ENCODE data around the gene CCNO. TPM values are rescaled to one million over a fixed set of nuclear protein-coding genes. Genes with fewer than 3 reads are reported as not detected.

Gene CCNO, protein sequence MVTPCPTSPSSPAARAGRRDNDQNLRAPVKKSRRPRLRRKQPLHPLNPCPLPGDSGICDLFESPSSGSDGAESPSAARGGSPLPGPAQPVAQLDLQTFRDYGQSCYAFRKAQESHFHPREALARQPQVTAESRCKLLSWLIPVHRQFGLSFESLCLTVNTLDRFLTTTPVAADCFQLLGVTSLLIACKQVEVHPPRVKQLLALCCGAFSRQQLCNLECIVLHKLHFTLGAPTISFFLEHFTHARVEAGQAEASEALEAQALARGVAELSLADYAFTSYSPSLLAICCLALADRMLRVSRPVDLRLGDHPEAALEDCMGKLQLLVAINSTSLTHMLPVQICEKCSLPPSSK
- total RNA-seq, result 0.13 and 1.1 TPM in 2 replicates

DNA sequence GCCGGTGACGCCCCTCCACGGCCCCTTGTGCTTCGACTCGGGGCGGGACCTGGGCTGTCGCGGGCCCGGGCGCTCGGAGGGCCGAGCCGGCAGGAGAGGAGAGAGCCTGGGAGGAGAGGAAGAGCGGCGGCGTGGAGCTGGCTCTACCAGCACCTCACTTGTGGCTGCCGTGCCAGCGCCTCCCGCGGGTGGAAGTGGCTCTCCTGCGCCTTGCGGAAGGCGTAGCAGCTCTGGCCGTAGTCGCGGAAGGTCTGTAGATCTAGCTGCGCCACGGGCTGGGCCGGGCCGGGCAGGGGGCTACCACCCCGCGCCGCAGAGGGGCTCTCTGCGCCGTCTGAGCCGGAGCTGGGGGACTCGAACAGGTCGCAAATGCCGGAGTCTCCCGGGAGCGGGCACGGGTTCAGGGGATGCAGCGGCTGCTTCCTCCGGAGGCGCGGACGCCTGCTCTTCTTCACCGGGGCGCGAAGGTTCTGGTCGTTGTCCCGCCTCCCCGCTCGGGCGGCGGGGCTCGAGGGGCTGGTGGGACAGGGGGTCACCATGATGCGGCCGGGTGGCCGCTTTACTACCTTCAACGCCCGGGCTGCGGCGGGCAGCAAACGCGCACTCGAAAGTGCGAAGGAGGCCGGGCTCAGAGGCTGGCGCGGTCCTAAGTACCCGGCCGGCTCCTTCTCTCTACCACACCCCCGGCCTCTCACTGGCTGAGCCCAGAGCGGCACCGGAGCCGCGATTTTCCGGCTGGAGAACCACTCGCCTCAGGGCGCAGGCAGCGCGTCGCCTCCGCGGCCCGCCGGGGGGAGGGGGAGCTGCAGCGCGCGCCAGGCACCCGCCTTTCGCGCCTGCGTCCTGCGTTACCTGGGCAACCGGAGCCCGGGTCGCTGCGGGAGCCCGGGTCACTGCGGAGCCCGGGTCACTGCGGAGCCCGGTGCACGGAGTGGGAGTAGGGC lies at the start of gene CCNO:
Gene CCNO, minus strand, starts transcription at position 624 of the 944 bp plus-strand sequence. Its CDS starts 85 bp downstream, at position 539.

DNA sequence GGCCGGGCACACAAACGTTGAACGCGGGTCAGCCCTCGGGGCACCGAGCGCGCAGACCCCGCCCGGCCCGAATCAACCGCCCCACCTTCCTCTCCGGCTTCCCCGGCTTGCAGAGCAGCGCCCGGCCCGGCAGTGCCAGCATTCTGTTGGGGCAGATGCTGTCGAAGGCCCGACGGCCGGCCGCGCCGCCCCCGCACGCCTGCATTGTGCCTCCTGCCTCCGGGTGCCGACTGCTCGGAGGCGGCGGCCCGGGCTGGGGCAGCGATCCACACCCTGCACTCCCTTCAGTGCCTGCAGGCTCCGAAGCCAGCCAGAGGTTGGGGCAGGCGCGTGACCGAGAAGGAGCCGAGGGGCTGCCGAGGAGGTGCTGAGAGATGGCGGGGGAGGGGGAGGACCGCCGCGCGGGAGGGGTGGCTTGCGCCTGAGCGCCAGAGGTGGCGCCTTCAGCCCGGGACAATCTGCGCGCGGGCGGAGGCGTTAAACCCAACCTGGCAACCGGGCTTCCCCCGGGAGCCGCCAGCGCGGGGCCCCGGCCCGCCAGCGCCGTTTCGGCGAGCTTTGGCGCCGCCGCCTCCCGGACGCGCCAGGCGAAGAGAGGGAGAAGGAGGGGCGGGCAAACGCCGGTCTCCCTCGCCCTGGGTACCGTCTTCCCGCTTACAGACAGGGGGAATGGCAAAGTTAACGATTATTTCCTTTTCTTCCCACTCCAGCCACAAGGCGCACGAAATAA lies 6.3 kb downstream of the CCNO start, which contains the start of gene MCIDAS:
Gene MCIDAS, minus strand, starts transcription at position 382 of the 730 bp plus-strand sequence. Its CDS starts 177 bp downstream, at position 205.

Other genes with a start within 250 kb of the CCNO start
- gene ESM1, start 248.0 kb downstream of the CCNO start, total RNA-seq, result 54.3 and 370 TPM in 2 replicates
- gene GZMK, start 209.4 kb downstream of the CCNO start, total RNA-seq, result 0.07 and 0.13 TPM in 2 replicates
- not detected in 2 replicates for gene GZMA, start 131.0 kb downstream of the CCNO start, total RNA-seq
- gene GPX8, start 73.4 kb downstream of the CCNO start, total RNA-seq, result 110 and 162 TPM in 2 replicates
- 0.07 TPM in 1 of 2 replicates, not detected in the other for gene CDC20B, start 60.4 kb downstream of the CCNO start, total RNA-seq
- gene MCIDAS, start 6.3 kb downstream of the CCNO start, total RNA-seq, result not detected in 2 replicates
- gene DHX29, start 74.1 kb upstream of the CCNO start, total RNA-seq, result 32.1 and 38.8 TPM in 2 replicates
- gene MTREX, start 74.4 kb upstream of the CCNO start, total RNA-seq, result 65.3 and 85.6 TPM in 2 replicates

All from smooth muscle cell of the pulmonary artery (primary cell).